AG04450 (cell line): Measurements from ENCODE around the gene SEMA3B. TPM values are rescaled to one million over a fixed set of nuclear protein-coding genes. Genes with fewer than 3 reads are reported as not detected.
"Not testable (repeated sequence)": the region's sequence is repeated elsewhere in the genome, so short reads cannot be mapped to it uniquely, and the experiment has no call there.

Experiments
- CTCF ChIA-PET: fragments of 300-600, 350-600 bp; formaldehyde crosslinking; extraction: SDS; loops from one replicate; lab custom pipeline; 2022; ENCODE audit warnings: antibody characterized with exemption, inconsistent platforms; lab: Charles Lee
- POLR2A ChIA-PET: fragments of 350-600 bp; formaldehyde crosslinking; extraction: SDS; loops from one replicate; lab custom pipeline; 2021; ENCODE audit warnings: antibody characterized with exemption, inconsistent platforms; lab: Yijun Ruan, JAX
- DNase-seq: peaks from one replicate; pipeline ENCODE4 v3.0.0-alpha.2; 2011; ENCODE audit warnings: low read depth, low spot score
- H3K27ac ChIP-seq: one replicate; pipeline ENCODE4 v1.5.1; 2012; ENCODE audit warnings: low read depth, low read length, control low read depth
- H3K27me3 ChIP-seq: one replicate; pipeline ENCODE4 v1.6.0; 2012; ENCODE audit warnings: low read length; ENCODE audit not compliant: control insufficient read depth, insufficient read depth
- H3K4me3 ChIP-seq: 2 replicates; pipeline ENCODE4 v1.5.1; 2011; ENCODE audit warnings: mild to moderate bottlenecking, low read depth, low read length, control low read depth
- H3K9me3 ChIP-seq: 2 replicates; pipeline ENCODE4 v1.5.1; 2012; ENCODE audit warnings: low read length; ENCODE audit not compliant: control insufficient read depth, insufficient read depth
- polyA plus RNA-seq: library from polyadenylated mRNA; depleted of rRNA; stranded (reverse); fragments of >200 nt; gene quantifications from 2 replicates; pipeline ENCODE4 v1.2.3, GENCODE V29; 2011
- TF ChIP-seq, protein P1 (sequence below): IDR thresholded peaks from 2 replicates; pipeline ENCODE4 v1.5.1; 2011; ENCODE audit warnings: low read depth, low read length, control low read depth, inconsistent platforms

SEMA3B gene
- polyA plus RNA-seq, 1 experiment = 22.0 TPM

DNA sequence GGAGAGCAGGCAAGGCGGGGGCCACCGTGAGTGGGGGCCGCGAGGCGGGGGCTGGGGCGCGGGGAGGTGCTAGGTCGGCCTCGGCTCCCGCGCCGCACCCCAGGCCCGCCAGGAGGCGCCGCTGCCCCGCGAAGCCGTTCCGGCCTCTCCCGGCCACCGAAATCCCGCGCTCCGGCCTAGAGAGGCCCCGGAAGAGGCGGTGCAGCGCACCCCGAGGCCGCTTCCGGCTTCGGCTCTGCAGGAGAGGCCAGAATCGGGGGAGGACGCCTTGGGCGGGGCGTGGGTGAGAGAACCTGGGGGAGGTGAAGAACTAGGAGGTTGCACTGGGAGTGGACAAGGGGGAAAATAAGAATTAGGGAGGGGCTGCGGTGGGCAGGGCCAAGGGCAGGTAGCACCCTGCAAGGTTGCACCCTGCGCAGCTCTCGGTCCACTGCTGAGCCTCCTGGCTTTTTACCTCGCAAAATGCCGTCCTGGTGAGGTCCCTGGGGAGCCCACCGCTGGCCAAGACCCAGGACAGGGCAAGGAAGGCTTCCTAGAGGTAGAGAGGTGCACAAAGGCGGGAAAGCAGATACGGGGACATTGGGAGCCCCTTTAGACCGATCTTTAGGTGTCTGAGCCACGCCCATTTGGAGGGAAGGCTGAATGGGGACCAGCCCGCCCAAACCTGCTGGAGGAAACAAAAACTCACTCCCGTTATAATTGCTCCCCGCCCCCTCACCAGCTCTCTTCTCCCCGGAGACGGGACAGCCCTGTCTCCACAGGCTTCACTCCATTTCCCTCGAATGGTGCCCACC is 41.4 kb upstream of the SEMA3B start:
- POLR2A ChIA-PET = interaction anchor here (0.6 to 1.7 kb wide), 6 partner anchors 8 to 282 kb away, joined by 3 to 7 read pairs (median 3); partner anchors contain the start of gene GNAI2

GRCh38 chr3:50228184-50228763 is 40.7 kb upstream of the SEMA3B start:
- not testable (repeated sequence) for H3K9me3 ChIP-seq, DNase-seq, H3K27me3 ChIP-seq, H3K27ac ChIP-seq
- ChIA-PET CTCF (interaction anchor here (0.6 to 15.6 kb wide), 7 partner anchors 18 to 96 kb away, joined by 3 to 324 read pairs (median 6); partner anchors contain the start of gene GNAT1), POLR2A (interaction anchor here (0.6 to 0.8 kb wide), 2 partner anchors 18 to 283 kb away, joined by 3 read pairs; no protein-coding TSS in a partner anchor)
- H3K4me3 ChIP-seq = peak overlapping the region; percentile 83

More for the DNA sequence above, 41.4 kb upstream of the SEMA3B start:
- H3K27me3 ChIP-seq = peaks cover 10% of the 10 kb centered on the region
- H3K9me3 ChIP-seq = no peaks in the 10 kb centered on the region; the same call in 1 of the 2 replicates
- CTCF ChIA-PET = interaction anchor here (0.5 to 15.6 kb wide), 23 partner anchors 8 to 97 kb away, joined by 3 to 324 read pairs (median 6); partner anchors contain the start of genes GNAI2, GNAT1 and SLC38A3
- DNase-seq = peak; percentile 55
- no peak overlapping the region for H3K27ac ChIP-seq
- peak overlapping the region; percentile 83 for H3K4me3 ChIP-seq
- TF ChIP-seq, protein P1, sequence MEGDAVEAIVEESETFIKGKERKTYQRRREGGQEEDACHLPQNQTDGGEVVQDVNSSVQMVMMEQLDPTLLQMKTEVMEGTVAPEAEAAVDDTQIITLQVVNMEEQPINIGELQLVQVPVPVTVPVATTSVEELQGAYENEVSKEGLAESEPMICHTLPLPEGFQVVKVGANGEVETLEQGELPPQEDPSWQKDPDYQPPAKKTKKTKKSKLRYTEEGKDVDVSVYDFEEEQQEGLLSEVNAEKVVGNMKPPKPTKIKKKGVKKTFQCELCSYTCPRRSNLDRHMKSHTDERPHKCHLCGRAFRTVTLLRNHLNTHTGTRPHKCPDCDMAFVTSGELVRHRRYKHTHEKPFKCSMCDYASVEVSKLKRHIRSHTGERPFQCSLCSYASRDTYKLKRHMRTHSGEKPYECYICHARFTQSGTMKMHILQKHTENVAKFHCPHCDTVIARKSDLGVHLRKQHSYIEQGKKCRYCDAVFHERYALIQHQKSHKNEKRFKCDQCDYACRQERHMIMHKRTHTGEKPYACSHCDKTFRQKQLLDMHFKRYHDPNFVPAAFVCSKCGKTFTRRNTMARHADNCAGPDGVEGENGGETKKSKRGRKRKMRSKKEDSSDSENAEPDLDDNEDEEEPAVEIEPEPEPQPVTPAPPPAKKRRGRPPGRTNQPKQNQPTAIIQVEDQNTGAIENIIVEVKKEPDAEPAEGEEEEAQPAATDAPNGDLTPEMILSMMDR = peak; percentile 64

DNA sequence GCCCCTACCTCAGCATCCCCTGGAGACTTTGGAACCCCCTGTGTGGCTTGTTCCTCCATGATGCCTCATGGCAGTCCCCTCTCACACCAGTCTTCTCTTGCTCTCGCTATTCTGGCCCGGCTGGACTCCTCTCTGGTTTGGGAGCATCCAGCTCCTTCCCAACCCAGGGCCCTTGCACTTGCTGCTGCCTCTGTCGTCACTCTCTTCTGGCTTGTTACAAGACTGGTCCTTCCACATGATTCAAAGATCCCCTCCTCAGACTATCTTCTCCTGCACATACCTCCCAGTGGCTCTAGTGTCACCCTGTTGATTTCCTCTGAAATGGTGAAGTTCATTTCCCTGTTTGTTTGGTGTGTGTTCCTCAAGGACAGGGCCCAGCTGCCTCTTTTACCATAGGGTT is 39.5 kb upstream of the SEMA3B start:
- H3K27me3 ChIP-seq = no peaks in the 10 kb centered on the region
- TF ChIP-seq, protein P1 = no peak
- no peaks in the 10 kb centered on the region; the same call in 1 of the 2 replicates for H3K9me3 ChIP-seq
- POLR2A ChIA-PET = no interaction called here
- CTCF ChIA-PET = interaction anchor here (1.0 to 5.5 kb wide), 2 partner anchors 17 to 31 kb away, joined by 5 to 45 read pairs; no protein-coding TSS in a partner anchor
- H3K27ac ChIP-seq = no peak overlapping the region
- no peak overlapping the region for H3K4me3 ChIP-seq
- DNase-seq = no peak

DNA sequence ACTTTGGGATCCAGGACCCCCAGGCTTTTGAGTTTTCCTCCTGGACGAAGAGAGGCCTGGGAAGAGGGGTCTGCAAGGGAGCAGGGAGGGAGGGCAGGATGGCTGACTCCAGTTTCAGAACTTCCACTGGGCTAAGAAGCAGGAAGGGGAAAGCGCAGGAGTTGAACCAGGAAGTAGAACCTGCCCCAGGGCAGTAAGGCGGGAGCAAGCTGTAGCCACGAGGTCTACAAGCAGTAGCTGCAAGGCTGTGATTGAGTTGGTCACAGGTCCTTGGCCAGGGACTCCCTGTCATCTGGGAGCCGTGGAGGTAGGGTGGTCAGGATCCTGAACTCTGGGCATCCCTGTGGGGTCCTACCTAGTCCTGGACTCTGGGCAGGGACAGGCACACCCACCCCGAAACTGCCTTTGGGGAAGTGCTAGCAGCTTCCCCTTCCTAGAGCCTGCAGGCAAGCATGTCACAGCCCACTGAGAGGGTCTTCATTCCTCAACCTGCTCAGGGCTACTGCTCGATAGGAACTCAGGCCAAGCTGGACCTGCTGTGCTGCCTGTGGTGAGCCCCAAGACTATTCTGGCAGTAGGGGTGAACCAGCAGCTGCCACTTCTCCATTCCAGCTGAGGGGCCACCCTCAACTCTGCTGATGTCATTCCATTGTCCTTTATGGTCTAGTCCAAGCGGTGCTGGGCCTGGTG is 38.7 kb upstream of the SEMA3B start:
- Histone ChIP-seq H3K4me3 (no peak overlapping the region), H3K27me3 (no peaks in the 10 kb centered on the region), H3K9me3 (no peaks in the 10 kb centered on the region; the same call in 1 of the 2 replicates), H3K27ac (no peak overlapping the region)
- TF ChIP-seq, protein P1 = no peak
- no peak for DNase-seq
- ChIA-PET CTCF (interaction anchor here (1.0 to 1.9 kb wide), 2 partner anchors 17 to 30 kb away, joined by 4 to 12 read pairs; no protein-coding TSS in a partner anchor), POLR2A (interaction anchor here (1.5 kb wide), 1 partner anchor 34 kb away, joined by 7 read pairs; no protein-coding TSS in a partner anchor)

DNA sequence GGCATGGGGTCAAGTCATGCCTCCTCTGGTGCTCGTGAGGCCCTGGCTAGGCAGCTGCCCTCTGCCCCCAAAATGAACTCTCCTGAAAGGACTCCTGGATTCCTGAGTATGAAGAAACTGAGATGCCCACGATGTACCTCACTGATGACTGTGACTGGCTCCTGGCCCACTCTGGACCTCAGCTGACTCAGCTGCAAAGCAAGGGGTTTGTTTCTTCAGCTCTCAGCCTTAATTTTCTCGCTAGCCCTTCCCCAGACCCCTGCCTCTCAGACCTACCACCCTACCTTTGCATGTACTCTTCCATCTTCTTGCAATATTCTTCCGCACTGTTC is 38.2 kb upstream of the SEMA3B start:
- Histone ChIP-seq H3K9me3 (no peaks in the 10 kb centered on the region; the same call in 1 of the 2 replicates), H3K4me3 (no peak overlapping the region), H3K27me3 (no peaks in the 10 kb centered on the region), H3K27ac (no peak overlapping the region)
- CTCF ChIA-PET = interaction anchor here (1.0 to 1.9 kb wide), 2 partner anchors 16 to 29 kb away, joined by 4 to 12 read pairs; no protein-coding TSS in a partner anchor
- TF ChIP-seq, protein P1 = no peak
- DNase-seq = no peak
- POLR2A ChIA-PET = interaction anchor here (1.5 kb wide), 1 partner anchor 34 kb away, joined by 7 read pairs; no protein-coding TSS in a partner anchor
